Erythroblast (primary cell): Measurements from ENCODE around the gene RFX3.

Experiments
- GATA1 ChIP-seq: IDR thresholded peaks from 2 replicates; pipeline ENCODE4 v1.6.1; 2011; ENCODE audit warnings: low read depth, mild to moderate bottlenecking, control low read depth, low read length, moderate library complexity
- POLR2A ChIP-seq: IDR thresholded peaks from 2 replicates; pipeline ENCODE4 v1.6.1; 2011; ENCODE audit warnings: mild to moderate bottlenecking, low read length

DNA sequence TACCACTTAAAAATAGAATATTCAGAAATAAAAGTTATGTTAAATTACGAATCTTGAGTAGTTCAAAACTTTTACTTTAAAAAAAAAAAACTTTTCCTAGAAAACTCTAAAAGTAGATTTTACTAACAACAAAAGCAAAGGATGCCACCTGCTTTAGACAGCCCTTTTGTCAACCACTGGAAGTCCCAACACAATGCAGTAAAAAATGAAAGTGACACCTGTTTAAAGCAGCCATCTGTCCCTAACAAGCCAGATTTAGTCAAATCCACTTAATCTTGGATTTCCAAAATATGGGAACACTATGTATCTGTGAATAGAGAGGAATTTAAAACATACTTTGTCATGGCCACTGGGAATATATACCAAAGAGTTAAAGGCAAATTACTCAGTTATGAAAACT lies 3.8 kb downstream of the RFX3 start:
- no peak for TF ChIP-seq POLR2A
- TF ChIP-seq GATA1, result no peak
